HepG2 (cell line): Measurements from ENCODE around the gene SETSIP. TPM values are rescaled to one million over a fixed set of nuclear protein-coding genes. Genes with fewer than 3 reads are reported as not detected.

Source experiments
- ARID5B ChIP-seq: IDR thresholded peaks from 2 replicates; pipeline ENCODE4 v1.4.0; 2020; ENCODE audit warnings: mild to moderate bottlenecking, missing genetic modification reagents
- DMAP1 ChIP-seq: IDR thresholded peaks from 2 replicates; pipeline ENCODE4 v1.6.1; 2016
- ETV5 ChIP-seq: IDR thresholded peaks from 2 replicates; pipeline ENCODE4 v1.6.1; 2018; ENCODE audit warnings: missing biosample characterization, missing genetic modification reagents, inconsistent platforms, borderline replicate concordance
- GABPB1 ChIP-seq: IDR thresholded peaks from 2 replicates; pipeline ENCODE4 v1.6.1; 2016; ENCODE audit warnings: mild to moderate bottlenecking, missing genetic modification reagents, moderate library complexity, missing compliant biosample characterization
- HOXA3 ChIP-seq: sonication (generic); formaldehyde crosslinking; IDR thresholded peaks from 2 replicates; pipeline ENCODE4 v1.5.0; 2020; ENCODE audit warnings: missing genetic modification reagents
- MTERF4 ChIP-seq: sonication (generic); formaldehyde crosslinking; IDR thresholded peaks from 2 replicates; pipeline ENCODE4 v1.8.0; 2023; ENCODE audit warnings: mild to moderate bottlenecking, missing genetic modification reagents
- NFATC3 ChIP-seq: sonication (generic); formaldehyde crosslinking; IDR thresholded peaks from 2 replicates; pipeline ENCODE4 v1.5.1; 2020; ENCODE audit warnings: mild to moderate bottlenecking, missing genetic modification reagents
- POLR2G ChIP-seq: fragments of 200-400 bp; formaldehyde crosslinking; IDR thresholded peaks from 2 replicates; pipeline ENCODE4 v1.6.1; 2018; ENCODE audit warnings: mild to moderate bottlenecking, low read depth, low read length, moderate library complexity
- SP1 ChIP-seq, 2 experiments: fragments of 450-650 bp in 1 of 2; sonication (generic) in 1 of 2; formaldehyde crosslinking in 1 of 2; IDR thresholded peaks; 2 replicates each; pipeline versions ENCODE4 v1.4.0 to v1.6.1; 2016 to 2020; ENCODE audit warnings: missing genetic modification reagents in 1 of 2
- ZFP36 ChIP-seq: fragments of 150-350 bp; IDR thresholded peaks from 2 replicates; pipeline ENCODE4 v1.6.1; 2018; ENCODE audit warnings: borderline replicate concordance, low read length, low read depth; ENCODE audit not compliant: partially characterized antibody
- ZFP91 ChIP-seq: sonication (generic); formaldehyde crosslinking; IDR thresholded peaks from 2 replicates; pipeline ENCODE4 v1.9.0; 2022; ENCODE audit warnings: missing genetic modification reagents, mild to moderate bottlenecking, borderline replicate concordance
- ZMAT3 ChIP-seq: sonication (generic); formaldehyde crosslinking; conservative IDR thresholded peaks from 2 replicates; pipeline ENCODE4 v1.7.0; 2021; ENCODE audit warnings: missing genetic modification reagents
- ZNF547 ChIP-seq: sonication (generic); formaldehyde crosslinking; IDR thresholded peaks from 2 replicates; pipeline ENCODE4 v1.5.1; 2020; ENCODE audit warnings: mild to moderate bottlenecking, missing genetic modification reagents
- ZNF558 ChIP-seq: sonication (generic); formaldehyde crosslinking; IDR thresholded peaks from 2 replicates; pipeline ENCODE4 v1.9.0; 2022; ENCODE audit warnings: mild to moderate bottlenecking, missing genetic modification reagents, borderline replicate concordance
- ZNF563 ChIP-seq: sonication (generic); formaldehyde crosslinking; IDR thresholded peaks from 2 replicates; pipeline ENCODE4 v1.8.0; 2022; ENCODE audit warnings: mild to moderate bottlenecking, moderate library complexity, missing genetic modification reagents
- ZNF670 ChIP-seq: sonication (generic); formaldehyde crosslinking; IDR thresholded peaks from 2 replicates; pipeline ENCODE4 v1.8.0; 2022; ENCODE audit warnings: mild to moderate bottlenecking, missing genetic modification reagents, borderline replicate concordance
- ZNF687 ChIP-seq: sonication (generic); formaldehyde crosslinking; IDR thresholded peaks from 2 replicates; pipeline ENCODE4 v1.5.1; 2020; ENCODE audit warnings: mild to moderate bottlenecking, missing genetic modification reagents, moderate library complexity
- polyA plus RNA-seq, 8 experiments: library from polyadenylated mRNA; depleted of rRNA in 3 of 8; stranded (reverse) in 7 of 8; unstranded in 1 of 8; fragments of >200 nt; fragmentation: Illumina TruSeq in 4 of 8; extraction: Trizol in 4 of 8; gene quantifications; 2 replicates each; pipeline versions ENCODE4 v1.2.1 to v1.2.3, GENCODE V29; 2011 to 2016; ENCODE audit warnings: low read depth in 4 of 8, missing spikeins in 1 of 8, mixed read lengths in 1 of 8; ENCODE audit not compliant: insufficient read depth in 1 of 8
- total RNA-seq, 5 experiments: library from RNA; depleted of rRNA; stranded (reverse); fragments of >200 nt; fragmentation: Illumina TruSeq; extraction: Trizol; gene quantifications; 2 replicates each; pipeline ENCODE4 v1.2.3, GENCODE V29; 2016; ENCODE audit warnings: low read depth in 1 of 5

SETSIP gene
- total and polyA plus RNA-seq, 2 of the 13 experiments (the other 11 are each of a cell fraction or from before 2014, with no cell fraction given): not detected

- TF ChIP-seq ARID5B (CRISPR knock-in tag): 0 out of 2 replicates have a peak, but pooled peaks have one; percentile 32
- TF ChIP-seq ETV5 (CRISPR knock-in tag): peak; percentile 55; the same call in 1 of the 2 replicates
- TF ChIP-seq ZNF558 (CRISPR knock-in tag): no peak
- 0 out of 2 replicates have a peak, but pooled peaks have one; percentile 63 for TF ChIP-seq NFATC3 (CRISPR knock-in tag)
- peak; percentile 40; the same call in 1 of the 2 replicates for TF ChIP-seq DMAP1 (CRISPR knock-in tag)
- peak; percentile 62; the same call in 1 of the 2 replicates for TF ChIP-seq ZFP91
- peak; percentile 51; the same call in 1 of the 2 replicates for TF ChIP-seq HOXA3 (CRISPR knock-in tag)
- no peak for TF ChIP-seq SP1 (IDR thresholded peaks at IDR 0.05)
- peak; percentile 57; the same call in 1 of the 2 replicates for TF ChIP-seq SP1 (CRISPR knock-in tag; IDR thresholded peaks at IDR 0.05)
- no peak for TF ChIP-seq MTERF4 (CRISPR knock-in tag)
- peak; percentile 65; the same call in 1 of the 2 replicates for TF ChIP-seq ZNF670 (CRISPR knock-in tag)
- peak; percentile 73 for TF ChIP-seq ZNF547
- peak; percentile 65; the same call in 1 of the 2 replicates for TF ChIP-seq ZMAT3 (CRISPR knock-in tag)
- peak; percentile 82 for TF ChIP-seq GABPB1 (CRISPR knock-in tag)
- TF ChIP-seq ZNF687 (CRISPR knock-in tag): peak; percentile 92
- TF ChIP-seq ZNF563 (CRISPR knock-in tag): peak; percentile 44; the same call in 1 of the 2 replicates
- no peak for TF ChIP-seq ZFP36
- TF ChIP-seq POLR2G: peak; percentile 63
Measured at GRCh38 chr1:92080128-92080985, 5.1 kb upstream of the SETSIP start, which contains the start of gene BTBD8 (continued).
